HepG2 (cell line): ENCODE data around the gene LAMB4. TPM values are rescaled to one million over a fixed set of nuclear protein-coding genes. Genes with fewer than 3 reads are reported as not detected.
A peak's percentile ranks its signal among the peaks of the same experiment; 100 is the strongest.

Experiments
- ATAC-seq: fragments of 200-7000 bp; cut with Tn5 transposase; 3 replicates; pipeline ENCODE4 v1.9.1; 2020; ENCODE audit warnings: mild to moderate bottlenecking, moderate library complexity
- BruUV-seq: library from RNA; stranded (reverse); fragments of 400-500 nt; replicated peaks from 2 replicates; lab custom pipeline; 2021; lab: Mats Ljungman, UMichigan
- CTCF ChIA-PET: fragments of 300-600 bp; formaldehyde crosslinking; extraction: SDS; loops from one replicate; lab custom pipeline; 2021; ENCODE audit warnings: low total read pairs, inconsistent platforms, low intra/inter-chr PET ratio; lab: Yijun Ruan, JAX
- POLR2A ChIA-PET: fragments of 350-600 bp; sonication (Branson Sonifier 250); formaldehyde crosslinking; loops from one replicate; lab custom pipeline; 2020; ENCODE audit warnings: antibody characterized with exemption, inconsistent platforms; lab: Yijun Ruan, JAX
- DNase-seq: peaks from one replicate; pipeline ENCODE4 v3.0.0-alpha.2; 2015; ENCODE audit warnings: low spot score
- FAIRE-seq: peaks from 3 replicates; lab custom pipeline; 2011; peaks lifted over from hg19 to GRCh38; lab: Jason Lieb, UNC
- H2AFZ ChIP-seq: one replicate; pipeline ENCODE4 v1.6.1; 2011; ENCODE audit warnings: low read length, inconsistent platforms
- H3K27ac ChIP-seq: fragments of 300-600 bp; 3 replicates; pipeline ENCODE4 v1.8.0; 2011; ENCODE audit warnings: mixed run types, mild to moderate bottlenecking, mixed read lengths, low read length, inconsistent platforms; ENCODE audit not compliant: insufficient read depth; ENCODE audit errors: extremely low read length
- H3K27me3 ChIP-seq, 2 experiments: fragments of 200-600 bp in 1 of 2; 2 replicates in 1 of 2; 3 replicates in 1 of 2; pipeline versions ENCODE4 v1.6.0 to v1.8.0; 2011; ENCODE audit warnings: low read length in 2 of 2, mild to moderate bottlenecking in 2 of 2, moderate library complexity in 2 of 2, inconsistent platforms in 1 of 2; ENCODE audit not compliant: insufficient read depth in 2 of 2, control insufficient read depth in 1 of 2
- H3K36me3 ChIP-seq, 2 experiments: fragments of 200-600 bp in 1 of 2; replicated peaks in 1 of 2; 2 replicates in 1 of 2; 3 replicates in 1 of 2; pipeline versions ENCODE4 v1.5.1 to v1.8.0; 2011; ENCODE audit warnings: low read length in 2 of 2, inconsistent platforms in 1 of 2; ENCODE audit not compliant: insufficient read depth in 2 of 2, control insufficient read depth in 1 of 2
- H3K4me1 ChIP-seq: 2 replicates; pipeline ENCODE4 v1.5.1; 2012; ENCODE audit warnings: low read length, inconsistent platforms; ENCODE audit not compliant: insufficient read depth
- H3K4me2 ChIP-seq: 2 replicates; pipeline ENCODE4 v1.6.0; 2011; ENCODE audit warnings: low read depth, low read length, inconsistent platforms
- H3K4me3 ChIP-seq, 3 experiments: fragments of 200-600 bp in 1 of 3; sonication (generic), shearing (Covaris generic) in 1 of 3; replicated peaks in 1 of 3; 2 replicates each; pipeline ENCODE4 v1.5.1; 2011 to 2016; ENCODE audit warnings: low read length in 3 of 3, inconsistent platforms in 2 of 3, low read depth in 2 of 3, mild to moderate bottlenecking in 2 of 3, control low read depth in 1 of 3, mixed read lengths in 1 of 3; ENCODE audit not compliant: insufficient read depth in 1 of 3
- H3K79me2 ChIP-seq: one replicate; pipeline ENCODE4 v1.6.1; 2011; ENCODE audit warnings: low read length, inconsistent platforms; ENCODE audit not compliant: insufficient read depth
- H3K9ac ChIP-seq: 2 replicates; pipeline ENCODE4 v1.6.0; 2011; ENCODE audit warnings: mild to moderate bottlenecking, low read depth, low read length, inconsistent platforms; ENCODE audit not compliant: insufficient read depth
- H3K9me3 ChIP-seq: 2 replicates; pipeline ENCODE4 v1.5.1; 2012; ENCODE audit warnings: mild to moderate bottlenecking, low read length
- H4K20me1 ChIP-seq: 2 replicates; pipeline ENCODE4 v1.6.0; 2011; ENCODE audit warnings: inconsistent platforms, mild to moderate bottlenecking, low read length, moderate library complexity; ENCODE audit not compliant: insufficient read depth
- BHLHE40 ChIP-seq: IDR thresholded peaks from 2 replicates; pipeline ENCODE4 v1.6.1; 2011; ENCODE audit warnings: low read length, improper control_type of control experiment
- CEBPZ ChIP-seq: IDR thresholded peaks from 2 replicates; pipeline ENCODE4 v1.6.1; 2012; ENCODE audit warnings: low read length, improper control_type of control experiment
- CENPX ChIP-seq: sonication (generic); formaldehyde crosslinking; IDR thresholded peaks from 2 replicates; pipeline ENCODE4 v1.9.0; 2021; ENCODE audit warnings: mild to moderate bottlenecking, missing genetic modification reagents, moderate library complexity
- FOXM1 ChIP-seq: sonication (generic); formaldehyde crosslinking; IDR thresholded peaks from 2 replicates; pipeline ENCODE4 v1.5.0; 2020; ENCODE audit warnings: missing genetic modification reagents
- HNF1B ChIP-seq: sonication (generic); formaldehyde crosslinking; IDR thresholded peaks from 2 replicates; pipeline ENCODE4 v1.5.1; 2020; ENCODE audit warnings: mild to moderate bottlenecking, moderate library complexity, missing genetic modification reagents
- KDM4B ChIP-seq: sonication (generic); formaldehyde crosslinking; IDR thresholded peaks from 2 replicates; pipeline ENCODE4 v1.4.0; 2020; ENCODE audit warnings: missing genetic modification reagents
- PCBP1 ChIP-seq: fragments of 200-400 bp; formaldehyde crosslinking; IDR thresholded peaks from 2 replicates; pipeline ENCODE4 v1.6.1; 2017; ENCODE audit warnings: mild to moderate bottlenecking, low read depth, low read length, borderline replicate concordance
- PHF5A ChIP-seq: IDR thresholded peaks from one replicate; pipeline ENCODE4 v1.6.1; 2018; ENCODE audit warnings: low read depth, missing genetic modification reagents; ENCODE audit not compliant: unreplicated experiment
- POLR2AphosphoS2 ChIP-seq: IDR thresholded peaks from 2 replicates; pipeline ENCODE4 v1.6.1; 2011; ENCODE audit warnings: low read depth, low read length, improper control_type of control experiment
- RAD21 ChIP-seq: fragments of 450-650 bp; formaldehyde crosslinking; IDR thresholded peaks from 2 replicates; pipeline ENCODE4 v1.5.0; 2020; ENCODE audit warnings: mild to moderate bottlenecking
- SP140L ChIP-seq: sonication (generic); formaldehyde crosslinking; IDR thresholded peaks from 2 replicates; pipeline ENCODE4 v1.4.0; 2020; ENCODE audit warnings: missing genetic modification reagents, borderline replicate concordance
- U2AF1 ChIP-seq: fragments of 200-400 bp; formaldehyde crosslinking; optimal IDR thresholded peaks from 2 replicates; pipeline ENCODE3; 2017; ENCODE audit warnings: mild to moderate bottlenecking, low read depth, low read length
- WGBS: methylation state at CpG from one replicate; pipeline ENCODE4 v1.1.6; 2017; ENCODE audit warnings: low lambda C conversion rate; 5-methylcytosine and 5-hydroxymethylcytosine counted together
- in situ Hi-C: cut with HindIII; loops from 2 replicates; pipeline ENCODE4 v1.10.0; 2017; ENCODE audit warnings: low pct_unique_long_range_greater_than_20kb; ENCODE audit not compliant: extremely low pct_ligation_motif_present
- intact Hi-C: fragments of 100-400 bp; cut with micrococcal nuclease; formaldehyde crosslinking; loops from one replicate; pipeline ENCODE4 v1.10.0; 2022; ENCODE audit not compliant: unreplicated experiment
- polyA plus RNA-seq, 8 experiments: library from polyadenylated mRNA; depleted of rRNA in 3 of 8; stranded (reverse) in 7 of 8; unstranded in 1 of 8; fragments of >200 nt; fragmentation: Illumina TruSeq in 4 of 8; extraction: Trizol in 4 of 8; gene quantifications; 2 replicates each; pipeline versions ENCODE4 v1.2.1 to v1.2.3, GENCODE V29; 2011 to 2016; ENCODE audit warnings: low read depth in 4 of 8, missing spikeins in 1 of 8, mixed read lengths in 1 of 8; ENCODE audit not compliant: insufficient read depth in 1 of 8
- total RNA-seq, 5 experiments: library from RNA; depleted of rRNA; stranded (reverse); fragments of >200 nt; fragmentation: Illumina TruSeq; extraction: Trizol; gene quantifications; 2 replicates each; pipeline ENCODE4 v1.2.3, GENCODE V29; 2016; ENCODE audit warnings: low read depth in 1 of 5
- TF ChIP-seq, protein P1 (sequence below): sonication (generic); formaldehyde crosslinking; IDR thresholded peaks from 2 replicates; pipeline ENCODE4; 2020; ENCODE audit warnings: missing genetic modification reagents, mild to moderate bottlenecking, borderline replicate concordance
- TF ChIP-seq, protein P2 (sequence below): sonication (generic); formaldehyde crosslinking; IDR thresholded peaks from 2 replicates; pipeline ENCODE4 v1.9.0; 2021; ENCODE audit warnings: missing genetic modification reagents, borderline replicate concordance

The LAMB4 gene
- total and polyA plus RNA-seq, 2 of the 13 experiments (the other 11 are each of a cell fraction or from before 2014, with no cell fraction given), result 0.05 TPM; not detected in 1

GRCh38 chr7:108114117-108114841, 15.9 kb downstream of the LAMB4 start (continued):
- TF ChIP-seq SP140L (CRISPR knock-in tag) (no peak), BHLHE40 (no peak), CENPX (CRISPR knock-in tag) (no peak), RAD21 (CRISPR knock-in tag) (peak; percentile 48; the same call in 1 of the 2 replicates), FOXM1 (CRISPR knock-in tag) (no peak), U2AF1 (no peak)
- TF ChIP-seq, protein P1, sequence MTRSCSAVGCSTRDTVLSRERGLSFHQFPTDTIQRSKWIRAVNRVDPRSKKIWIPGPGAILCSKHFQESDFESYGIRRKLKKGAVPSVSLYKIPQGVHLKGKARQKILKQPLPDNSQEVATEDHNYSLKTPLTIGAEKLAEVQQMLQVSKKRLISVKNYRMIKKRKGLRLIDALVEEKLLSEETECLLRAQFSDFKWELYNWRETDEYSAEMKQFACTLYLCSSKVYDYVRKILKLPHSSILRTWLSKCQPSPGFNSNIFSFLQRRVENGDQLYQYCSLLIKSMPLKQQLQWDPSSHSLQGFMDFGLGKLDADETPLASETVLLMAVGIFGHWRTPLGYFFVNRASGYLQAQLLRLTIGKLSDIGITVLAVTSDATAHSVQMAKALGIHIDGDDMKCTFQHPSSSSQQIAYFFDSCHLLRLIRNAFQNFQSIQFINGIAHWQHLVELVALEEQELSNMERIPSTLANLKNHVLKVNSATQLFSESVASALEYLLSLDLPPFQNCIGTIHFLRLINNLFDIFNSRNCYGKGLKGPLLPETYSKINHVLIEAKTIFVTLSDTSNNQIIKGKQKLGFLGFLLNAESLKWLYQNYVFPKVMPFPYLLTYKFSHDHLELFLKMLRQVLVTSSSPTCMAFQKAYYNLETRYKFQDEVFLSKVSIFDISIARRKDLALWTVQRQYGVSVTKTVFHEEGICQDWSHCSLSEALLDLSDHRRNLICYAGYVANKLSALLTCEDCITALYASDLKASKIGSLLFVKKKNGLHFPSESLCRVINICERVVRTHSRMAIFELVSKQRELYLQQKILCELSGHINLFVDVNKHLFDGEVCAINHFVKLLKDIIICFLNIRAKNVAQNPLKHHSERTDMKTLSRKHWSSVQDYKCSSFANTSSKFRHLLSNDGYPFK, result no peak

GRCh38 chr7:108112683-108113082, 17.5 kb downstream of the LAMB4 start:
- no peak overlapping the region for H3K4me2 ChIP-seq
- no peak for DNase-seq
- no TSS peak for BruUV-seq
- no peak overlapping the region for H2AFZ ChIP-seq
- FAIRE-seq, result no peak
- no peak overlapping the region for H3K27ac ChIP-seq
- H3K4me1 ChIP-seq, result peaks cover 11% of the 10 kb centered on the region
- H3K36me3 ChIP-seq, result no peaks in the 10 kb centered on the region
- ChIA-PET CTCF (no interaction called here), POLR2A (no interaction called here)
- no peak overlapping the region for H3K9ac ChIP-seq
- no peaks in the 10 kb centered on the region for H3K9me3 ChIP-seq
- no peak for ATAC-seq
- intact Hi-C loops, result no loop called here
- no peak overlapping the region for H3K4me3 ChIP-seq
- in situ Hi-C loops, result loop anchor here (25.0 kb wide), 1 partner anchor 375 kb away; the partner anchor contains the start of gene CBLL1
- no peaks in the 10 kb centered on the region for H4K20me1 ChIP-seq
- no peaks in the 10 kb centered on the region for H3K79me2 ChIP-seq
- 31% methylated on average over 2 of the region's 2 CpGs for WGBS
- no peaks in the 10 kb centered on the region; a peak in 2 of 5 replicates for H3K27me3 ChIP-seq
- TF ChIP-seq PHF5A (CRISPR knock-in tag), result no peak
- no peak for TF ChIP-seq CEBPZ
- no peak for TF ChIP-seq HNF1B
- TF ChIP-seq, protein P2, sequence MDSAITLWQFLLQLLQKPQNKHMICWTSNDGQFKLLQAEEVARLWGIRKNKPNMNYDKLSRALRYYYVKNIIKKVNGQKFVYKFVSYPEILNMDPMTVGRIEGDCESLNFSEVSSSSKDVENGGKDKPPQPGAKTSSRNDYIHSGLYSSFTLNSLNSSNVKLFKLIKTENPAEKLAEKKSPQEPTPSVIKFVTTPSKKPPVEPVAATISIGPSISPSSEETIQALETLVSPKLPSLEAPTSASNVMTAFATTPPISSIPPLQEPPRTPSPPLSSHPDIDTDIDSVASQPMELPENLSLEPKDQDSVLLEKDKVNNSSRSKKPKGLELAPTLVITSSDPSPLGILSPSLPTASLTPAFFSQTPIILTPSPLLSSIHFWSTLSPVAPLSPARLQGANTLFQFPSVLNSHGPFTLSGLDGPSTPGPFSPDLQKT (CRISPR knock-in tag), result no peak
- no peak for TF ChIP-seq PCBP1
- no peak for TF ChIP-seq POLR2AphosphoS2
- TF ChIP-seq KDM4B (CRISPR knock-in tag), result no peak
